C4-2B (cell line): ENCODE measurements around the gene CORO2B.

Experiments used
- ZFX ChIP-seq: fragments of 450-650 bp; IDR thresholded peaks from 2 replicates; pipeline ENCODE4 v1.6.1; 2017
- TF ChIP-seq, protein P1 (sequence below): fragments of 450-650 bp; conservative IDR thresholded peaks from 2 replicates; pipeline ENCODE4 v1.5.1; 2017; ENCODE audit warnings: mild to moderate bottlenecking

DNA sequence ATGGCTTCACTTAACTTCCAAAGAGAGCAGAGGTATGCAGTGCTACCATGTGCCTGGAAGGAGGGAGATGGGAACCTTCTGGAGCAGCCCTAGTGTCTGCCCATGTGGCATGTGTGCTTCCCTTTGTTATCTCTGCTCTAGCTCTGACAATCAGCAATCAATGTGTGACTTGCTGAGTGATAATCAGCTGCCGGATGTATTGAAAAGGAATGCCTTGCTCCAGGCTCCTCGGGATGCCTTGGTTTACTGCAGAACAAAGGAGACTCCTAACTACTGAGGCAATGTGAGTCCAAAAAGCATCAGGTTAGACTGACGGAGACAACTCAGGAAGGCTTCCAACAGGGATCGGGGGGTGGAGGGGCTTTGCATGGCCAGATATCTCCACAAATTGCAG, 36.0 kb upstream of the CORO2B start:
- TF ChIP-seq, protein P1, sequence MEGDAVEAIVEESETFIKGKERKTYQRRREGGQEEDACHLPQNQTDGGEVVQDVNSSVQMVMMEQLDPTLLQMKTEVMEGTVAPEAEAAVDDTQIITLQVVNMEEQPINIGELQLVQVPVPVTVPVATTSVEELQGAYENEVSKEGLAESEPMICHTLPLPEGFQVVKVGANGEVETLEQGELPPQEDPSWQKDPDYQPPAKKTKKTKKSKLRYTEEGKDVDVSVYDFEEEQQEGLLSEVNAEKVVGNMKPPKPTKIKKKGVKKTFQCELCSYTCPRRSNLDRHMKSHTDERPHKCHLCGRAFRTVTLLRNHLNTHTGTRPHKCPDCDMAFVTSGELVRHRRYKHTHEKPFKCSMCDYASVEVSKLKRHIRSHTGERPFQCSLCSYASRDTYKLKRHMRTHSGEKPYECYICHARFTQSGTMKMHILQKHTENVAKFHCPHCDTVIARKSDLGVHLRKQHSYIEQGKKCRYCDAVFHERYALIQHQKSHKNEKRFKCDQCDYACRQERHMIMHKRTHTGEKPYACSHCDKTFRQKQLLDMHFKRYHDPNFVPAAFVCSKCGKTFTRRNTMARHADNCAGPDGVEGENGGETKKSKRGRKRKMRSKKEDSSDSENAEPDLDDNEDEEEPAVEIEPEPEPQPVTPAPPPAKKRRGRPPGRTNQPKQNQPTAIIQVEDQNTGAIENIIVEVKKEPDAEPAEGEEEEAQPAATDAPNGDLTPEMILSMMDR = no peak
- TF ChIP-seq ZFX = no peak
